Femur (tissue), 1 donor: ENCODE data around the gene AMFR.

Experiments used
- DNase-seq: peaks from one replicate; pipeline ENCODE4 v3.0.0-alpha.2; 2017

Gene AMFR

GRCh38 chr16:56346131-56346890 lies 79.0 kb downstream of the AMFR start:
- no peak for DNase-seq

GRCh38 chr16:56345406-56346050 lies 79.8 kb downstream of the AMFR start:
- no peak for DNase-seq

- no peak for DNase-seq
Measured at GRCh38 chr16:56344518-56345405, 80.6 kb downstream of the AMFR start.

GRCh38 chr16:56343661-56344517 lies 81.5 kb downstream of the AMFR start:
- no peak for DNase-seq

- no peak for DNase-seq
Measured at GRCh38 chr16:56341656-56342399, 83.5 kb downstream of the AMFR start.

GRCh38 chr16:56340864-56341365 lies 84.4 kb downstream of the AMFR start:
- DNase-seq, result no peak

GRCh38 chr16:56340416-56340815 lies 84.9 kb downstream of the AMFR start:
- DNase-seq, result no peak

GRCh38 chr16:56339431-56340195 lies 85.7 kb downstream of the AMFR start:
- DNase-seq, result no peak

- DNase-seq, result no peak
Measured at GRCh38 chr16:56338566-56339318, 86.6 kb downstream of the AMFR start.

GRCh38 chr16:56337858-56338325 lies 87.5 kb downstream of the AMFR start:
- no peak for DNase-seq

- no peak for DNase-seq
Measured at GRCh38 chr16:56337131-56337857, 88.1 kb downstream of the AMFR start.

- no peak for DNase-seq
Measured at GRCh38 chr16:56336711-56337110, 88.6 kb downstream of the AMFR start.

GRCh38 chr16:56336071-56336688 lies 89.2 kb downstream of the AMFR start:
- no peak for DNase-seq

- DNase-seq, result no peak
Measured at GRCh38 chr16:56334761-56335160, 90.6 kb downstream of the AMFR start.

GRCh38 chr16:56332464-56333079 lies 92.8 kb downstream of the AMFR start:
- peak; percentile 67 for DNase-seq

GRCh38 chr16:56331915-56332314 lies 93.4 kb downstream of the AMFR start:
- DNase-seq, result no peak

- DNase-seq, result no peak
Measured at GRCh38 chr16:56331399-56331798, 93.9 kb downstream of the AMFR start.

GRCh38 chr16:56330476-56330875 lies 94.9 kb downstream of the AMFR start:
- DNase-seq, result no peak
